IMR-90 (cell line): ENCODE data around the gene PKP4. TPM values are rescaled to one million over a fixed set of nuclear protein-coding genes. Genes with fewer than 3 reads are reported as not detected.

Experiments used
- ATAC-seq: fragments of 200-7000 bp; cut with Tn5 transposase; 2 replicates; pipeline ENCODE4 v1.9.1; 2020; ENCODE audit warnings: low read depth, mild to moderate bottlenecking, moderate library complexity
- BruUV-seq: library from RNA; stranded (reverse); fragments of 400-500 nt; replicated peaks from 2 replicates; lab custom pipeline; 2021; lab: Mats Ljungman, UMichigan
- CTCF ChIA-PET: fragments of 300-600 bp; formaldehyde crosslinking; extraction: SDS; loops from one replicate; lab custom pipeline; 2021; ENCODE audit warnings: antibody characterized with exemption; lab: Yijun Ruan, JAX
- POLR2A ChIA-PET: fragments of 300-600 bp; sonication (Branson Sonifier 250); formaldehyde crosslinking; loops from one replicate; lab custom pipeline; 2022; ENCODE audit warnings: antibody characterized with exemption; ENCODE audit not compliant: unreplicated experiment; lab: Charles Lee
- DNase-seq: peaks from one replicate; pipeline ENCODE4 v3.0.0; 2013
- H2AFZ ChIP-seq: replicated peaks from 2 replicates; pipeline ENCODE3; 2013; ENCODE audit warnings: low read length, mild to moderate bottlenecking; ENCODE audit not compliant: poor library complexity
- H2AK5ac ChIP-seq: 2 replicates; pipeline ENCODE4 v1.6.1; 2013; ENCODE audit warnings: low read depth, low read length, inconsistent platforms
- H2AK9ac ChIP-seq: replicated peaks from 2 replicates; pipeline ENCODE3; 2013; ENCODE audit warnings: mild to moderate bottlenecking, low read depth, low read length, moderate library complexity; ENCODE audit not compliant: poor library complexity
- H2BK120ac ChIP-seq: 2 replicates; pipeline ENCODE4 v1.6.1; 2013; ENCODE audit warnings: low read depth, low read length, inconsistent platforms
- H2BK15ac ChIP-seq: 3 replicates; pipeline ENCODE4 v1.6.1; 2013; ENCODE audit warnings: low read depth, low read length, inconsistent platforms
- H2BK20ac ChIP-seq: 2 replicates; pipeline ENCODE4 v1.6.1; 2013; ENCODE audit warnings: low read depth, mild to moderate bottlenecking, inconsistent platforms, low read length, moderate library complexity
- H2BK5ac ChIP-seq: 2 replicates; pipeline ENCODE4 v1.6.1; 2013; ENCODE audit warnings: mild to moderate bottlenecking, low read depth, low read length, inconsistent platforms; ENCODE audit not compliant: poor library complexity, severe bottlenecking
- H3K14ac ChIP-seq: replicated peaks from 2 replicates; pipeline ENCODE4 v1.6.1; 2013; ENCODE audit warnings: low read depth, low read length, inconsistent platforms
- H3K18ac ChIP-seq: 2 replicates; pipeline ENCODE4 v1.6.1; 2013; ENCODE audit warnings: low read depth, low read length, control low read depth
- H3K23ac ChIP-seq: 2 replicates; pipeline ENCODE4 v1.6.1; 2013; ENCODE audit warnings: low read depth, low read length, inconsistent platforms
- H3K27ac ChIP-seq: 2 replicates; pipeline ENCODE4 v1.5.1; 2013; ENCODE audit warnings: mild to moderate bottlenecking, control low read depth, low read length; ENCODE audit not compliant: insufficient read depth
- H3K27me3 ChIP-seq: 2 replicates; pipeline ENCODE4 v1.6.1; 2013; ENCODE audit warnings: low read length; ENCODE audit not compliant: control insufficient read depth, insufficient read depth
- H3K36me3 ChIP-seq: 2 replicates; pipeline ENCODE4 v1.6.1; 2013; ENCODE audit warnings: low read length, mixed read lengths; ENCODE audit not compliant: control insufficient read depth, insufficient read depth
- H3K4ac ChIP-seq: 2 replicates; pipeline ENCODE4 v1.6.1; 2013; ENCODE audit warnings: low read depth, low read length, inconsistent platforms
- H3K4me1 ChIP-seq: 2 replicates; pipeline ENCODE4 v1.6.1; 2013; ENCODE audit warnings: low read length, mixed read lengths; ENCODE audit not compliant: control insufficient read depth, insufficient read depth
- H3K4me2 ChIP-seq: 2 replicates; pipeline ENCODE4 v1.6.1; 2013; ENCODE audit warnings: low read depth, mild to moderate bottlenecking, control low read depth, low read length, moderate library complexity
- H3K4me3 ChIP-seq: 2 replicates; pipeline ENCODE4 v1.5.1; 2013; ENCODE audit warnings: low read depth, mild to moderate bottlenecking, control low read depth, low read length, moderate library complexity; ENCODE audit not compliant: insufficient read depth
- H3K56ac ChIP-seq: 2 replicates; pipeline ENCODE4 v1.6.1; 2013; ENCODE audit warnings: low read length, inconsistent platforms; ENCODE audit not compliant: insufficient read depth; ENCODE audit errors: extremely low read depth
- H3K79me1 ChIP-seq, 2 experiments: 2 replicates each; pipeline ENCODE4 v1.6.1; 2013; ENCODE audit warnings: low read length in 2 of 2, inconsistent platforms in 1 of 2, low read depth in 1 of 2
- H3K9ac ChIP-seq: 2 replicates; pipeline ENCODE4 v1.6.1; 2013; ENCODE audit warnings: low read depth, low read length, control low read depth
- H3K9me1 ChIP-seq: 2 replicates; pipeline ENCODE4 v1.6.1; 2013; ENCODE audit warnings: low read length, inconsistent platforms; ENCODE audit not compliant: insufficient read depth
- H3K9me3 ChIP-seq: 2 replicates; pipeline ENCODE4 v1.6.1; 2013; ENCODE audit warnings: low read length; ENCODE audit not compliant: control insufficient read depth, insufficient read depth
- H4K20me1 ChIP-seq: 2 replicates; pipeline ENCODE4 v1.6.1; 2013; ENCODE audit warnings: low read length, inconsistent platforms; ENCODE audit not compliant: insufficient read depth
- H4K5ac ChIP-seq: 2 replicates; pipeline ENCODE4 v1.6.1; 2013; ENCODE audit warnings: mild to moderate bottlenecking, low read depth, low read length, control low read depth
- H4K8ac ChIP-seq, 2 experiments: 2 replicates each; pipeline ENCODE4 v1.6.1; 2013; ENCODE audit warnings: low read depth in 2 of 2, low read length in 2 of 2, control low read depth in 1 of 2, inconsistent platforms in 1 of 2
- H4K91ac ChIP-seq: 2 replicates; pipeline ENCODE4 v1.6.1; 2013; ENCODE audit warnings: low read depth, low read length, inconsistent platforms; ENCODE audit not compliant: insufficient read depth
- MAFK ChIP-seq: IDR thresholded peaks from 2 replicates; pipeline ENCODE4 v1.6.1; 2012; ENCODE audit warnings: low read depth, low read length, improper control_type of control experiment
- POLR2A ChIP-seq: IDR thresholded peaks from 2 replicates; pipeline ENCODE4 v1.6.1; 2012; ENCODE audit warnings: mild to moderate bottlenecking, low read depth, low read length
- WGBS, 2 experiments: methylation state at CpG; one replicate each; pipeline versions ENCODE4 v1.1.5 to v1.1.7; 2013; ENCODE audit warnings: missing lambda C conversion rate in 2 of 2; ENCODE audit not compliant: insufficient read length in 1 of 2; ENCODE audit errors: extremely low coverage in 2 of 2; 5-methylcytosine and 5-hydroxymethylcytosine counted together
- dilution Hi-C: fragments of 300-500 bp; cut with HindIII; formaldehyde crosslinking; loops from one replicate; pipeline ENCODE4 v1.14.3; 2018; ENCODE audit warnings: low sequenced_read_pairs; ENCODE audit not compliant: unreplicated experiment
- in situ Hi-C: fragments of 300-500 bp; cut with MboI; formaldehyde crosslinking; loops from 3 replicates; pipeline ENCODE4 v1.14.3; 2019; ENCODE audit warnings: low sequenced_read_pairs, inconsistent platforms, mixed read lengths
- intact Hi-C: fragments of 100-400 bp; cut with micrococcal nuclease; formaldehyde crosslinking; loops from 2 replicates; pipeline ENCODE4 v1.10.0; 2022
- polyA plus RNA-seq, 3 experiments: library from polyadenylated mRNA; depleted of rRNA; stranded (reverse); fragments of >200 nt; gene quantifications; 2 replicates each; pipeline ENCODE4 v1.2.3, GENCODE V29; 2012; ENCODE audit warnings: low replicate concordance in 1 of 3
- total RNA-seq: library from RNA; depleted of rRNA; stranded (reverse); fragments of >200 nt; gene quantifications from 2 replicates; pipeline ENCODE4 v1.2.3, GENCODE V29; 2012

Gene PKP4
- total and polyA plus RNA-seq, 2 of the 4 experiments (the other 2 are of a cell fraction) = 20.1 to 37.8 TPM

GRCh38 chr2:158554996-158555395 lies 98.2 kb downstream of the PKP4 start:
- Histone ChIP-seq H2BK20ac (no peak overlapping the region), H2BK120ac (no peak overlapping the region), H3K4me1 (no peaks in the 10 kb centered on the region), H3K56ac (no peak overlapping the region), H3K9me1 (no peaks in the 10 kb centered on the region), H2AK9ac (no peak overlapping the region), H2AFZ (no peak overlapping the region), H3K4ac (no peak overlapping the region), H2AK5ac (no peak overlapping the region), H4K91ac (no peak overlapping the region), H2BK5ac (no peak overlapping the region), H3K79me1 (peaks cover 3 to 7% of the 10 kb centered on the region in 2 experiments; a peak in 2 of 4 replicates), H3K9ac (no peak overlapping the region), H3K23ac (no peak overlapping the region), H3K4me2 (no peak overlapping the region), H3K4me3 (no peak overlapping the region), H3K36me3 (no peaks in the 10 kb centered on the region), H3K14ac (no peak overlapping the region), H3K27ac (no peak overlapping the region), H3K18ac (no peak overlapping the region), H3K27me3 (no peaks in the 10 kb centered on the region), H3K9me3 (no peaks in the 10 kb centered on the region), H4K20me1 (no peaks in the 10 kb centered on the region), H4K5ac (no peak overlapping the region), H2BK15ac (no peak overlapping the region), H4K8ac (no peak overlapping the region)
- intact Hi-C loops = no loop called here
- dilution Hi-C loops = no loop called here
- ChIA-PET CTCF (interaction anchor here (1.1 kb wide), 1 partner anchor 10 kb away, joined by 3 read pairs; no protein-coding TSS in a partner anchor), POLR2A (no interaction called here)
- DNase-seq = no peak
- WGBS, 2 experiments = no CpG with 5 or more reads among the region's 1 CpG
- no TSS peak for BruUV-seq
- TF ChIP-seq MAFK = peak; percentile 82
- TF ChIP-seq POLR2A = no peak
- ATAC-seq = no peak
- in situ Hi-C loops = no loop called here
